Measurements from ENCODE around the gene FAM114A2.
"Not testable (repeated sequence)": the region's sequence is repeated elsewhere in the genome, so short reads cannot be mapped to it uniquely, and the experiment has no call there.

The FAM114A2 gene
- total RNA-seq: 24.9 to 45.0 (median 37.2) reads per million in 9 experiments

- H3K36me3 Mint-ChIP-seq (ENCODE audit: insufficient read depth): peaks cover 17% of the 10 kb centered on the region
- H3K27me3 Mint-ChIP-seq: no peaks in the 10 kb centered on the region
- peak within 1 kb of the TSS; percentile 94 to 97 for H3K4me3 Mint-ChIP-seq
- DNase-seq: peak; percentile 80 to 84 (median 84)
- no peaks in the 10 kb centered on the region for H3K9me3 Mint-ChIP-seq
- peak within 1 kb of the TSS; percentile 95 to 97 for H3K27ac Mint-ChIP-seq
- H3K4me1 Mint-ChIP-seq (ENCODE audit: low read depth in 2 of 2): peaks cover 28 to 51% of the 10 kb centered on the region in 2 donors
- ATAC-seq (replicated peaks): peak; percentile 96
Observed at GRCh38 chr5:154038707-154039457, at the start of gene FAM114A2, which contains the start of gene MFAP3. Gene FAM114A2 (minus strand): TSS chr5:154038910. CDS start chr5:154034953, 3,957 bp downstream. Gene MFAP3 (plus strand): TSS chr5:154038967. CDS start chr5:154049723, 10,756 bp downstream.

GRCh38 chr5:154087260-154087659 is 48.5 kb upstream of the FAM114A2 start:
- Mint-ChIP-seq H3K36me3 (ENCODE audit: insufficient read depth) (no peaks in the 10 kb centered on the region), H3K27me3 (peaks cover 9 to 18% of the 10 kb centered on the region in 2 donors), H3K4me1 (ENCODE audit: low read depth in 2 of 2) (no peaks in the 10 kb centered on the region), H3K27ac (no peak overlapping the region), H3K4me3 (no peak overlapping the region), H3K9me3 (no peaks in the 10 kb centered on the region)
- ATAC-seq (replicated peaks) (no peak), DNase-seq (no peak)

- ATAC-seq (replicated peaks) (no peak), DNase-seq (no peak)
- Mint-ChIP-seq H3K4me1 (ENCODE audit: low read depth in 2 of 2) (no peaks in the 10 kb centered on the region), H3K4me3 (no peak overlapping the region), H3K36me3 (ENCODE audit: insufficient read depth) (no peaks in the 10 kb centered on the region), H3K27me3 (peaks cover 9 to 14% of the 10 kb centered on the region in 2 donors), H3K9me3 (no peaks in the 10 kb centered on the region), H3K27ac (no peak overlapping the region)
Observed at GRCh38 chr5:154086641-154087040, 47.9 kb upstream of the FAM114A2 start.

DNA sequence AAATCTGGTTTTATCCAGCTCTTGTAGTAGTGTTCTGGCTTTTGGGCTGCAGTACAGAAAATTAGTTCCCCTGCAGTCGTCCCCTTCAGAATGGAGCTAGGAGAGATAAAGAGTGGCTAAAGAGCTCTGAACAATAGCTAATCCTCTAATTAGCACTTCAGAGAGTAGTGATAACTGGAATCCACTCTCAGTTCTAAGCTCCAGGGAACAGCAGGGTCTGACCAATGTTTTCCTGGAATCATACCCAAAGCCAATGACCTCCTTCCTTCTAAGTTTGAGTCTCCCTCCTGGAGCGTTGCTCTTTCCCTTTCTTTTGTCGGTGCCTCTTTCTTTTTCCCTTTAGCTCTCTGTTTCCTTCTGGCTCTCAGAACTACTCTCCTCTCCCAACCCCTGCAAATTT is 47.4 kb upstream of the FAM114A2 start:
- Mint-ChIP-seq H3K9me3 (no peaks in the 10 kb centered on the region), H3K36me3 (ENCODE audit: insufficient read depth) (no peaks in the 10 kb centered on the region), H3K4me1 (ENCODE audit: low read depth in 2 of 2) (no peaks in the 10 kb centered on the region), H3K27ac (no peak overlapping the region), H3K4me3 (no peak overlapping the region), H3K27me3 (peaks cover 9 to 10% of the 10 kb centered on the region in 2 donors)
- no peak for DNase-seq
- no peak for ATAC-seq (replicated peaks)

- H3K4me1 Mint-ChIP-seq (ENCODE audit: low read depth in 2 of 2): no peaks in the 10 kb centered on the region
- no peak overlapping the region for H3K27ac Mint-ChIP-seq
- H3K36me3 Mint-ChIP-seq (ENCODE audit: insufficient read depth): no peaks in the 10 kb centered on the region
- peaks cover 0 to 8% of the 10 kb centered on the region in 2 donors for H3K27me3 Mint-ChIP-seq
- H3K9me3 Mint-ChIP-seq: no peaks in the 10 kb centered on the region
- H3K4me3 Mint-ChIP-seq: no peak overlapping the region
- DNase-seq: no peak
- ATAC-seq (replicated peaks): no peak
Observed at GRCh38 chr5:154084062-154084639, 45.4 kb upstream of the FAM114A2 start.

DNA sequence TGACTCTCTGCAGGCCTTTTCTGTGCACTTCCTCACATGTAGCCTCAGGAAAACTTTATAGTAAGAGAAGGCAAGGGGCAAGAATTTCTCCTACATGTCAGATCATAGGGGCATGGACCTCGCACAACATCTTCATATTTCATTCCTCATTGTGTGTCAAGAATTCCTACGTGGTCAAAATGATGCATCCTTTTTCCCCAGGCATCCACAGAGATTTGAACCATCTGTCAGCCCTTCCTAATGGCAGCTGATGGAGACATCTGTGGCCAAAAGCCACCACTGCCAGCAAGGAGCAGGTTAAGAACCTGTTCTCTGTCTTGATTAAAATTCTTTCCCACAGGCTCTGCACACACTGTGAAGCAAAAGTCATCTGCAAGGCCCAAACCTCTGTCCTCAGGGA is 42.5 kb upstream of the FAM114A2 start:
- Mint-ChIP-seq H3K36me3 (ENCODE audit: insufficient read depth) (no peaks in the 10 kb centered on the region), H3K4me1 (ENCODE audit: low read depth in 2 of 2) (peaks cover 2 to 7% of the 10 kb centered on the region in 2 donors), H3K27ac (no peak overlapping the region), H3K9me3 (no peaks in the 10 kb centered on the region), H3K4me3 (no peak overlapping the region), H3K27me3 (no peaks in the 10 kb centered on the region)
- ATAC-seq (replicated peaks) (no peak), DNase-seq (no peak)

DNA sequence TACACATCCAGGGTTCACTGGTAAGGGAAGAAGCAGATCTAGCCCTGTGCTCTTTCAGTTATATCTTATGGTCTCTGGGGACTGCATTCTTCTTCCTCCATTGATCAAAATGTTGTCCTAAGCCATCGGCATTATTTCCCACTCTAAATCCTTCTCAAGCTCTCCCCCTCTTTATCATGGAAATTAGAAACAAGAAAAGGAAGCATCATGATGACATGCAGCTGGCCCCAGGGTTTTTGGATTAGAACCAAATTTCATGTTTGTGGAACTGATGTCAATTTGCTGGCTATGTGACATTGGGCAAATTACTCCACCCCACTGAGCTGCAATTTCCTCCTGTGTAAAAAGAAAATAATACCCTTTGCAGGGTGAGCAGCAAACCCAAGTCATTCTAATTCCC is 39.6 kb upstream of the FAM114A2 start:
- Mint-ChIP-seq H3K27me3 (no peaks in the 10 kb centered on the region), H3K9me3 (no peaks in the 10 kb centered on the region), H3K36me3 (ENCODE audit: insufficient read depth) (no peaks in the 10 kb centered on the region), H3K4me1 (ENCODE audit: low read depth in 2 of 2) (peaks cover 8 to 15% of the 10 kb centered on the region in 2 donors), H3K4me3 (no peak overlapping the region), H3K27ac (no peak overlapping the region)
- no peak for ATAC-seq (replicated peaks)
- DNase-seq: no peak

DNA sequence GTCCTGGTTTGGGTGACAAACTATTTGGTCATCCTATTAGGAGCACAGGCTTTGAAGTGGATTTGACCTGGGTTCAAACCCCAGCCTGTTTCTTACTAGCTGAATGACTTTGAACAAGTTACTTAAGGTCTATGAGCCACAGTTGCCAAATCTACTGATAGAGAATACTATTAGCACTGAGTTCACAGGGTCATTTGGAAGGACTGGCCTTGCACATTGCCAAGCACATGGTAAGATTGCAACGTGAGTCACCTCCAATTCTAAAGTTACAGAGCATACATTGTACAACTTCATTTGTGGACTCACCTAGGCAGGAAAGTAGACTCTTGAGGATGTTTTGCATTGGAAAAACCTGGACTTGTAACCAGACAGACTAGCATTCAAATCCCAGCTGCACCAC is 39.0 kb upstream of the FAM114A2 start:
- no peaks in the 10 kb centered on the region for H3K36me3 Mint-ChIP-seq (ENCODE audit: insufficient read depth)
- no peak overlapping the region for H3K27ac Mint-ChIP-seq
- H3K9me3 Mint-ChIP-seq: no peaks in the 10 kb centered on the region
- peaks cover 8 to 15% of the 10 kb centered on the region in 2 donors for H3K4me1 Mint-ChIP-seq (ENCODE audit: low read depth in 2 of 2)
- H3K4me3 Mint-ChIP-seq: no peak overlapping the region
- DNase-seq (no peak), ATAC-seq (replicated peaks) (no peak)
- H3K27me3 Mint-ChIP-seq: no peaks in the 10 kb centered on the region

DNA sequence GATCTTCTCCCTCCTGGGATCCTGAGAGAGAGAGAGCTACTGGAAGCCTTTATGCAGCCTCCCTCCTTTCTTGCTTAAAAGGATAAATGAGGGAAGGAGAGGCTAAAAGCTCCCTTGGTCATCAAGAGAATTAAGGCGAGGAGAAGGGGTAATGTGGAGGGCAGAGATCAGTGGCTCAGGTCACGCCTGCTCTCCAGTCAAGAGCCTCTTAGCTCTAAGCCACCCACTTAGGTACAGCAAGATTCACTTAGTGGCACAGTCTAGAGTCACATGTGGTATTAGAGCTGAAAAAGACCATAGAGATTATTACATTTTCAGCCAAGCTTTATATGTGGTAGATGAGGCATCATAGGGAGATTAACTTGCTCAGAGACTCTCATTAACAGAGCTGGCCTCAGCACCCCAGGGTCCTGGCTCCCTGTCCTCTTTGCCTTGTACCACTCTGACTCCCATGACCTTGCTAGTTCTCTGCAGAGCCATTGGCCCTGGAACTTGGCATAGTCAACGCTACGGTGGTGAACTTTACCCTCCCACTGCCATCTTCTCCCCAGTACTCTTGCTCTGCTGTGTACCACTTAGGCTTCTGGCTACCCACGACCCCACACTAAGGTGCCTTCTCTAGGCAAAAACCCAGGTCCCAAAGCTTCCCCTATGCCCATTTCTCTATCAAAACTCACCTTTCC is 37.7 kb upstream of the FAM114A2 start:
- DNase-seq (no peak), ATAC-seq (replicated peaks) (no peak)
- no peaks in the 10 kb centered on the region for H3K27me3 Mint-ChIP-seq
- peak overlapping the region; percentile 2 to 6 for H3K27ac Mint-ChIP-seq
- no peaks in the 10 kb centered on the region for H3K9me3 Mint-ChIP-seq
- H3K36me3 Mint-ChIP-seq (ENCODE audit: insufficient read depth): no peaks in the 10 kb centered on the region
- peaks cover 15 to 27% of the 10 kb centered on the region in 2 donors for H3K4me1 Mint-ChIP-seq (ENCODE audit: low read depth in 2 of 2)
- H3K4me3 Mint-ChIP-seq: no peak overlapping the region

- peak overlapping the region; percentile 71 to 79 for H3K27ac Mint-ChIP-seq
- H3K36me3 Mint-ChIP-seq (ENCODE audit: insufficient read depth): no peaks in the 10 kb centered on the region
- no peaks in the 10 kb centered on the region for H3K9me3 Mint-ChIP-seq
- H3K4me1 Mint-ChIP-seq (ENCODE audit: low read depth in 2 of 2): peaks cover 15 to 27% of the 10 kb centered on the region in 2 donors
- DNase-seq (peak; percentile 81 to 85 (median 83)), ATAC-seq (replicated peaks) (peak; percentile 82)
- peak overlapping the region in 1 of 2 donors; percentile 21 for H3K4me3 Mint-ChIP-seq
- peaks cover 10 to 12% of the 10 kb centered on the region in 2 donors for H3K27me3 Mint-ChIP-seq
Observed at GRCh38 chr5:154072414-154073171, 33.9 kb upstream of the FAM114A2 start.

DNA sequence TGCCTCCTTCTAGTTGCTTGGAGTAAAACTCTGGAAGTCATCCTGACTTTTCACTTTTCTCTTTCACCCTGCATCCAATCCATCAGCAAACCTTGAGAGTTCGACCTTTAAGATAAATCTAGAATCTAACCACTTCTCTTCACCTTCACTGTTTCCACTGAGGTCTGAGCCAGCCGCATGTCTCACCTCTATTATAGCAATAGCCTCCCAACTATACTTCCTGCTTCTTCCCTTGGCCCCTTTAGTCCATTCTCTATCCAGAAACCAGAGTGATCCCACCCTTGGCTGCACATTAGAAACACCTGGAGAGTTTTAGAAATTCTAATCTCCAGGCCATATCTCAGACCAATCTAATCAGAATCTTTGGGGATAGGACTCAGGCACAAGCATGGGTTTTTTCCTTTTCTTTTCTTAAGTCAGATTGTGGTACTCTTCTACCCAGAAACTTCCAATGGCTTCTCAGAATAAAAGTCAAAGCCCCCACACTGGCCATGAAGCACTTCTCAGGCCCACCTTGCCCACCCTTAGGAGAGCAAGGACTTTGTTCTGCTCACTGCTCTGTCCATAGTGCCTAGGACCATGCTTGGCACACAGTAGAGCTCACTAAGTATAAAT is 33.2 kb upstream of the FAM114A2 start:
- Mint-ChIP-seq H3K27me3 (peaks cover 10 to 12% of the 10 kb centered on the region in 2 donors), H3K27ac (peak overlapping the region; percentile 71 to 79), H3K4me3 (peak overlapping the region in 1 of 2 donors; percentile 21), H3K9me3 (no peaks in the 10 kb centered on the region), H3K4me1 (ENCODE audit: low read depth in 2 of 2) (peaks cover 13 to 23% of the 10 kb centered on the region in 2 donors), H3K36me3 (ENCODE audit: insufficient read depth) (no peaks in the 10 kb centered on the region)
- DNase-seq (no peak), ATAC-seq (replicated peaks) (no peak)

DNA sequence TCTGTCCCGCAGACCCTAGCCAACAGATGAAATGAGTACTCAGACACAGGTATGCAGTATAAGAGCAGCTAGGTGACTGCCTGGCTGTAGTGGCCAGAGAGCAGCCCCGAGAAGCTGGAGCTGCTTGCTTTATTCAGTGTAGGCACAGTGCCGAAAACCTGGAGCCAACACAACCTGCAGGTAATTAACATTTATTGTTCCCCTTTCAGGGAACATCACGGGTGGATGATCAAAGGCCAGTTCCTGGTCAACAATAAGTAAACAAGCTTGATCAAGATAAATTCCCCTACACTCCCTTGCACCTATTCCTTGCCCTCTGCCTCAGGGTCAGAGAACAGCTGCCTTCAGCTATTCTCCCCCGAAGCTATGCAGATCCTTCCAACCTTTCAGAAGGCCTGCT is 31.1 kb upstream of the FAM114A2 start:
- ATAC-seq (replicated peaks); H3K9me3 Mint-ChIP-seq; H3K36me3 Mint-ChIP-seq (ENCODE audit: insufficient read depth); H3K27ac Mint-ChIP-seq; H3K4me3 Mint-ChIP-seq; DNase-seq: not testable (repeated sequence)
- Mint-ChIP-seq H3K4me1 (ENCODE audit: low read depth in 2 of 2) (peaks cover 10 to 12% of the 10 kb centered on the region in 2 donors), H3K27me3 (peaks cover 10 to 12% of the 10 kb centered on the region in 2 donors)

DNA sequence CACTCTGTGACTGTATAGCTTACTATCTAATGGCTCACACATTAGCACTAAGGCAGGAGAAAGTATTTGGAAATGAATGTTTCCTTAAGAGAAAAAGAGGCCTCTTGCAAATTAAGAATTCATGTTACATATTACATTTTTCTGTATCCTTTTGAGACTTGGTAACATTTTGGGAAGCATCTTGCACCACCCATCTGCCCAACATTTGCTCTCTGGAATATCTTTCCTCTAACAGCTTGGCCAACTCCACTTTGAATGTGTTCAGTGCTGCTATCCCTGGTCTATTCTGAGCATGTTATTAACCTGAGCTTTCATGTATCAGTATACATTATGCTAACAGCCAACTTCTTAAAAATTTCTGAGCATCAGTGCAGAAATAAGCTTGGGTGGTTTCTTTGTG is 27.3 kb upstream of the FAM114A2 start:
- peaks cover 10 to 12% of the 10 kb centered on the region in 2 donors for H3K27me3 Mint-ChIP-seq
- peaks cover 3% of the 10 kb centered on the region for H3K36me3 Mint-ChIP-seq (ENCODE audit: insufficient read depth)
- no peak overlapping the region for H3K27ac Mint-ChIP-seq
- ATAC-seq (replicated peaks) (no peak), DNase-seq (no peak)
- H3K4me3 Mint-ChIP-seq: no peak overlapping the region
- H3K9me3 Mint-ChIP-seq: no peaks in the 10 kb centered on the region
- H3K4me1 Mint-ChIP-seq (ENCODE audit: low read depth in 2 of 2): no peaks in the 10 kb centered on the region

Data from effector memory CD8-positive, alpha-beta T cell (primary cell).